Activated naive CD4-positive, alpha-beta T cell treated with Interleukin-2 at 50 U/mL for 16 hours (primary cell): Measurements from ENCODE around the gene DACH1.

Experiments used
- DNase-seq: peaks from one replicate; pipeline ENCODE4 v3.0.0-alpha.2; 2020

Gene DACH1

GRCh38 chr13:71619096-71619495 is 247.9 kb downstream of the DACH1 start:
- DNase-seq, result no peak

GRCh38 chr13:71618159-71618558 is 248.8 kb downstream of the DACH1 start:
- DNase-seq, result no peak

GRCh38 chr13:71617265-71617664 is 249.7 kb downstream of the DACH1 start:
- no peak for DNase-seq

- DNase-seq, result no peak
These were observed 253.8 kb downstream of the DACH1 start for GRCh38 chr13:71613066-71613745.

GRCh38 chr13:71611292-71611691 is 255.7 kb downstream of the DACH1 start:
- no peak for DNase-seq

DNA sequence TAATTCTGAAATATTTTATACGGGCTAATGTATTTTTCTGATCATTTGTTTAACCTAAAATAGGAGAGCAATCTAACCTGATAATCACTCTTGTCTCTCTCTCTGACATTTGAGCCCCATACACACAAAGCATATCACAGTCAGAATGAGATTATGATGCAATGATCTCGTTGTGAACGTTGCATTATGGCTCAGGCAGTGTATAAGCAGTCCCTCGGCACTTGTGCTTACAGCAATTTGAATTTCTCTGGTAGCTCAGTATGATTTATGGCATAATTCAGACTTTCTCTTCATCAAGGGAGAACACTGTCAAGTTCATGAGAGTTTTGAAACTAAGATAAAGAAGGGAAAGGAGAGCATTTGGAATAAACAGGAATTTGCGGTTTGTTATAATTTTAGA is 256.1 kb downstream of the DACH1 start:
- no peak for DNase-seq

GRCh38 chr13:71609271-71609670 is 257.7 kb downstream of the DACH1 start:
- DNase-seq, result no peak

DNA sequence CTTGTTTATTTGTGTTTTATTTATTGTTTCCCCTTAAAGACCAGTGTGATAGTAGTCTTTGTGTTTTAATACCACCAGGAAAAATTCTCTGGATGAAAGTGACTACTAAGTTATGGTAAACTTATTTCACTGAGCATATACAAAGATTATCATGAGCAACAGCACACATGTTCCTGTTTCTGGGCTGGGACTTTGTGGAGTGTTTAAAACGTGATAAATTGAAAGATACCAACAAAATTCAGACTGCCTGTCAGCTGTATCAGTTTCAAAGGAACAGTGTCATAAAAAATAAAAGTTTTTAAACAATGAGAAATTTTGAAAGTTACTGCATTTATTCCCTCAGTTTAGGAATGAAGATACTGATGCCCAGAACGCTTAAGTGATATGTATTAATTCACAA is 259.4 kb downstream of the DACH1 start:
- no peak for DNase-seq

DNA sequence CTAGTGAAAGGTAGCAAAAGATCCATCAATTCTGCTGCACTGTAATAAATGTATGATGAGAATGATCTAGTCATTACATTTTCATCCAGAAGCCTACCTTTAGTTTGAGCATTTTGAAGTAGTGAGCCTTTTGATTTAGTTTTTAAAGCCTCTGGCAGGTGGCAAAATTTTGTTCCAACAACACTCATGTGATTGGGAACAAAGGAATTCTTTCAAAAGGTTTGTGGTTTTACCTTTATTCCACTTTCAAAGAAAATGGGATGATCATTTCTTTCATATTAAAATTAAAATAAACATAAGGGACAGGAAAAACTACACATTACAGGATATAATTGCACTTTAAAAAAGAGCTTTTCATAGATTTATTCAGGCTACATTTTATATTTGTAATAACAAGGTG is 260.2 kb downstream of the DACH1 start:
- no peak for DNase-seq

- no peak for DNase-seq
These were observed 261.3 kb downstream of the DACH1 start for GRCh38 chr13:71605744-71606143.

GRCh38 chr13:71603255-71603654 is 263.7 kb downstream of the DACH1 start:
- DNase-seq, result no peak

- DNase-seq, result no peak
These were observed 264.7 kb downstream of the DACH1 start for GRCh38 chr13:71602344-71602743.

DNA sequence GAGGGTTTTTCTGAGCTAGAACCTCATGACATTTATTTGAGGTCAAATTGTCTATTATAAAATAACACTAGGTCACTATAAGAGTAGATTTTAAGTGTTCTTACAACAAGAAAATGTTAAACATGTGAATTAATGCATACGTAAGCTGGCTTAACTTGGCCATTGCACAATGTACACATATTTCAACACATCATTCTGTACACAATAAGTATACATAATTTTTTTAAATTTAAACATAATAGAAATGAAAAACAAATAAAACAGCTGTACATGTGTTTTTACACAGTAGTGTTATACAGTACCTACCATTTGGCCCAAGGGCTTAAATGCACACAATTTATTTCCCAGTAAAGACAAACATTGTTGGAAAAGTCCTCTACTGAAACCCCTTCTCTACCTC is 269.9 kb downstream of the DACH1 start:
- no peak for DNase-seq

DNA sequence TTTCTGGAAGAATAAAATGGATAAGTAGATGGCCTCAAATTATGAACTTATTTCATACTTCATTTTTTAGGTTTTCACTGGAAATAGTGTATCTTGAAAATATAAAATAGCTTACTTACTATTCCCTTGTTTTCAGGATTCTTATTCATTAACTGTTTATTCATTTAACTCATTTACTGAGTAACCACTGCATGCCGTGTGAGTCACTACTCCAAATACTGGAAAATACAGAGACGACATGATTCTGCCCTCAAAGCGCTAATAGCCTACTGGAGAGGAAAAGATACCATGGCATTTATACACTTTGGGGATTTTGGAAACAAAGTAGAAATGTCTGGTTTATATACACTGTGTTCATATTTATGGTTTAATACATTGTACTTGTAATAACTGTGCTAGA is 270.9 kb downstream of the DACH1 start:
- no peak for DNase-seq

GRCh38 chr13:71593566-71593965 is 273.4 kb downstream of the DACH1 start:
- DNase-seq, result no peak

DNA sequence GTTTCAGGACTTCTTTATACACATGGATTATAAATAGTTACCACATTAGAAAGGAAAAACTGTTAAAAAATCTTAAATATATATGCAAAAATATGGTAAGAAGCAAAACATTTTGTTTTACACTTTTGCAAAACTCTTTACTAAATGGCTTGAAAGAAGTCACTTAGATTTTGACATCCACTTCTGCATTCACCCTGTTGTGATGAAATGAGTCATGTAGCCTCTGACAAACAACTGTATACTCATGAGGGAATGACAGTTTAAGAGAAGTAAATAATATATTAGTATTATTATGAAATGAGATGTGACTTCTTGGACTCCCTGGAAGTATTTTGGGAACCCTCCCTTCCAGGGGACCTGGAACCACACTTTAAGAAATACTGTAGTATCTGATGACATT is 275.6 kb downstream of the DACH1 start:
- no peak for DNase-seq

DNA sequence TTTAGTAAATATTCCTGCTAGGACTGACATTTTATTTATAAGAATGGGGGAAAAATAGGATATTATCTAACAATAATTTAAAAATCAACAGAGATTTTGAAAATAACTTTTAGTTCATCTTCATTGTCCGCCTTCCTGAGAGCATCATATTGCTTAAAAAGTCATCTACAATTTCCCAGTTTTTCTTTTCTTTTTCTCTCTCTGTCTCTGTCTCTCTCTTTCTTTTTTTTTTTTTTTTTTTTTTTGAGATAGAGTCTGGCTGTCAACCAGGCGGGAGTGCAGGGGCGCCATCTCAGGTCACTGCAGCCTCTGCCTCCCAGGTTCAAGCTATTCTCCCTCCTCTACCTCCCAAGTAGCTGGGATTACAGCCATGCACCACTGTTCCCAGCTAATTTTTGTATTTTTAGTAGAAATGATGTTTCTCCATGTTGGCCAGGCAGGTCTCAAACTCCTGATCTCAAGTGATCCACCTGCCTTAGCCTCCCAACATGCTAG is 276.3 kb downstream of the DACH1 start:
- no peak for DNase-seq

DNA sequence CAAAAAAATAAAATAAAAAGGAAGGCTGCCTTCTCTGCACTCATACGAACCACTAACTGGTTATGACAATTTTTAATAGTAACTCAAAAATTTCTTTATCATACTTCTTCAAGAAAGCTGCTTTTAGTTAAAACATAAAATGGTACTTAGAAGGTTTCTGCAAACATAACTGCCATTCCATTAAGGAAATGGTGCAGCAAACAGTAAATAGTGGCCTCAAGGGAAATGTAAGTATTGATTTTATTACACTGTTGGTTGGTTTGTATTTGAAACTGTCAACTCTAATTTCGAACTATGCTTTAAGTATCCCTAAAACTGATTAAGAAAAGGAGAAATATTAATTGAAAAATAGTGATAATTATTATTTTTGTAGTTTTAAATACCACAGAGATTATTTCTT is 278.0 kb downstream of the DACH1 start:
- DNase-seq, result no peak

- DNase-seq, result no peak
These were observed 279.2 kb downstream of the DACH1 start for GRCh38 chr13:71587817-71588216.

DNA sequence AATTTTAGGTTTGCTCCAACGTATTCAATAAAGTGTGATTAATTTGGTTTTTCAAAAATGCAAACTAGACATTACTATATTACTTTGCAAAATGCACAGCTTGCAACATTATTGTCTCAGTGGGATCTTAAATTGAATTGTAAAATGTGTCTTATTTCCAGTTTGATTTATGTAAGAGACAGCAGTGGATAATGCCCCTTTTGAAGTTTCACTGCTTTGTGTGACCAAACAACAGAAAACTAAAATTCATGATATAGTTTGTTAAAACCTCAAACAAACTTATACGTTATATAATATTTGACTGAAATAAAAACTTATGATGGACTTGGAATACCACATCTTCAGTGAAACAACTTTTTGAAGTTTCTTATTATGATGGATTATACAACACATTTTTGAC is 279.8 kb downstream of the DACH1 start:
- no peak for DNase-seq

DNA sequence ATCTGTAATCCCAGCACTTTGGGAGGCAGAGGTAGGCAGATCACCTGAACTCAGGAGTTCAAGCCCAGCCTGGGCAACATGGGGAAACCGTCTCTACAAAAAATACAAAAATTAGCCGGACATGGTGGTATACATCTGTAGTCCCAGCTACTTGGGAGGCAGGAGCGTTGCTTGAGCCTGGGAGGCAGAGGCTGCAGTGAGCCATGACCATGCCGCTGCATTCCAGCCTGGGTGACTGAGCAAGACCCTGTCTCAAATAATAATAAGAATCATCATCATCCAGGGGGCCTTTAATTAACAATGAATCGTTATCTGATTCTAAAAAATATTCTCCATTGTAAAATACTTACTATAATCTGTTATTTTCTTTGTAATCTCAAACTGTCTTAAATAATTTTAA is 283.4 kb downstream of the DACH1 start:
- DNase-seq, result no peak

- DNase-seq, result no peak
These were observed 286.4 kb downstream of the DACH1 start for GRCh38 chr13:71580614-71581013.

DNA sequence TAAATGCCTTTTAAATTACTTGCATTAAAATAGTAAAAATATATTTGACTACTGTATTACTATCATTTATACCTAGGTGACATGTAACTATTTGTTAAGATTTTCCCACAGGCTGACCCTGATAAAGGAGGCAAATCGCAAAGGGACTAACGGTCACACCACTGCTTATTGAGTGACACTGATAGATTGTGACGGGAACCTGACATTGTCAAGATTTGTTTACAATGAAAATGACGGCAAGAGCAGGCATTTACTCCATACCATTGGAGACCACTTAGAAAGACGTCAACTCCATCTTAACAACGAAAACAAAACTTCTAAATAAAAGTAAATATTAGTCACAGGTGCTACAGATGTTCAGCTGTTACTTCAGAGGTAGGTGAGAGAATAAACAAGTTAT is 289.0 kb downstream of the DACH1 start:
- no peak for DNase-seq

DNA sequence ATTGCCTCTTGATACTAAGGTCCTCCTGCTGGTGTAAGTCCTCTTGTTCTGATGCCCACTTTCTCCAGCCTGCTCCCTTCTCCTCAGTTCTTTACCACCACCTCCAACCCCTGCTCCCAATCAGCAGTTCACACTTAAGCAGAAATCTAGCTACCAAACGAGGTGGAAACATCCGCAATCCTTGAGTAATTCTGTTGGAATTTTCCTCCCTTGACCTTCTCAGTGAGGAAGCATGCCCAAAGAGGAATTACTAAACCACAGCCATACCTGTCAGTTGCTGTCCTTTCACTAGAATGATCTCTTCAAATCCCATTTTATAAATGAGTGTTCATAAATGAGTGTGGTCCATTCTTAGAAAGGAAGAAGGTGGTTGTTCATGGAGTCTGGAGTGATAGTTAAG is 289.9 kb downstream of the DACH1 start:
- no peak for DNase-seq

- no peak for DNase-seq
These were observed 290.4 kb downstream of the DACH1 start for GRCh38 chr13:71576571-71576970.
